Measurements from ENCODE around the gene HIP1. TPM values are rescaled to one million over a fixed set of nuclear protein-coding genes. Genes with fewer than 3 reads are reported as not detected.

The HIP1 gene
- total RNA-seq, 1 donor from 2014 or later: 30.9 TPM

- no peak for DNase-seq (ENCODE audit: low spot score in 2 of 2, unreplicated experiment in 2 of 2)
- H3K4me1 Mint-ChIP-seq: peaks cover 4% of the 10 kb centered on the region
- no peak for TF ChIP-seq CTCF (IDR thresholded peaks at IDR 0.05; ENCODE audit: unreplicated experiment)
- peaks cover 7% of the 10 kb centered on the region for H3K9me3 Mint-ChIP-seq
- no peak overlapping the region for H3K4me3 Mint-ChIP-seq
- no peak overlapping the region for H3K27ac Mint-ChIP-seq
- H3K27me3 Mint-ChIP-seq (ENCODE audit: low read depth): no peaks in the 10 kb centered on the region
- no peaks in the 10 kb centered on the region for H3K36me3 Mint-ChIP-seq
These were observed 86.0 kb downstream of the HIP1 start for GRCh38 chr7:75652788-75653187.

- Mint-ChIP-seq H3K36me3 (no peaks in the 10 kb centered on the region), H3K4me1 (peaks cover 4% of the 10 kb centered on the region), H3K4me3 (no peak overlapping the region), H3K27me3 (ENCODE audit: low read depth) (no peaks in the 10 kb centered on the region), H3K27ac (no peak overlapping the region), H3K9me3 (peaks cover 7% of the 10 kb centered on the region)
- no peak for DNase-seq (ENCODE audit: low spot score in 2 of 2, unreplicated experiment in 2 of 2)
- no peak for TF ChIP-seq CTCF (IDR thresholded peaks at IDR 0.05; ENCODE audit: unreplicated experiment)
These were observed 88.1 kb downstream of the HIP1 start for GRCh38 chr7:75650681-75651080.

GRCh38 chr7:75650062-75650461, 88.7 kb downstream of the HIP1 start:
- peaks cover 7% of the 10 kb centered on the region for H3K9me3 Mint-ChIP-seq
- DNase-seq (ENCODE audit: low spot score in 2 of 2, unreplicated experiment in 2 of 2): no peak
- no peaks in the 10 kb centered on the region for H3K36me3 Mint-ChIP-seq

GRCh38 chr7:75649462-75649861, 89.3 kb downstream of the HIP1 start:
- no peak for TF ChIP-seq CTCF (IDR thresholded peaks at IDR 0.05; ENCODE audit: unreplicated experiment)
- H3K4me3 Mint-ChIP-seq: no peak overlapping the region
- no peaks in the 10 kb centered on the region for H3K36me3 Mint-ChIP-seq
- H3K27ac Mint-ChIP-seq: no peak overlapping the region
- H3K9me3 Mint-ChIP-seq: peaks cover 7% of the 10 kb centered on the region
- H3K27me3 Mint-ChIP-seq (ENCODE audit: low read depth): no peaks in the 10 kb centered on the region
- DNase-seq (ENCODE audit: low spot score in 2 of 2, unreplicated experiment in 2 of 2): no peak
- H3K4me1 Mint-ChIP-seq: peaks cover 4% of the 10 kb centered on the region

More at GRCh38 chr7:75650062-75650461, 88.7 kb downstream of the HIP1 start:
- H3K27ac Mint-ChIP-seq: no peak overlapping the region
- no peaks in the 10 kb centered on the region for H3K27me3 Mint-ChIP-seq (ENCODE audit: low read depth)
- peaks cover 4% of the 10 kb centered on the region for H3K4me1 Mint-ChIP-seq
- no peak for TF ChIP-seq CTCF (IDR thresholded peaks at IDR 0.05; ENCODE audit: unreplicated experiment)
- H3K4me3 Mint-ChIP-seq: no peak overlapping the region

GRCh38 chr7:75647709-75648438, 90.9 kb downstream of the HIP1 start:
- H3K36me3 Mint-ChIP-seq: no peaks in the 10 kb centered on the region
- H3K9me3 Mint-ChIP-seq: peaks cover 5% of the 10 kb centered on the region
- TF ChIP-seq CTCF (IDR thresholded peaks at IDR 0.05; ENCODE audit: unreplicated experiment): no peak
- H3K4me3 Mint-ChIP-seq: no peak overlapping the region
- DNase-seq (ENCODE audit: low spot score in 2 of 2, unreplicated experiment in 2 of 2): no peak
- peaks cover 4% of the 10 kb centered on the region for H3K4me1 Mint-ChIP-seq
- H3K27me3 Mint-ChIP-seq (ENCODE audit: low read depth): no peaks in the 10 kb centered on the region
- H3K27ac Mint-ChIP-seq: no peak overlapping the region
